Heart left ventricle (tissue), 13 donors: ENCODE measurements around the gene C12orf76.

Experiments used
- POLR2A ChIP-seq, 2 donors: fragments of 450-650 bp; IDR thresholded peaks; one replicate each; pipeline ENCODE4 v1.6.1; 2017; ENCODE audit warnings: antibody characterized with exemption in 2 of 2, mild to moderate bottlenecking in 2 of 2, moderate library complexity in 2 of 2
- TF ChIP-seq, protein P1 (sequence below), 12 donors: fragments of 200-600 bp; sonication (generic) in 4 of 12; IDR thresholded peaks; one replicate each; pipeline versions ENCODE4 v1.5.0 to v1.8.0; 2018 to 2022; ENCODE audit warnings: antibody characterized with exemption in 12 of 12, mild to moderate bottlenecking in 5 of 12
- donor health status: ischemic (EF 13 %, LVEDD 7.1; RV severe dilation, severe dysfunction).
- donor health status: DM: no; HTN: yes; CAD: no.
- donor health status: DM: no; HTN: no; CAD: no.
- donor health status: ischemic (EF 25% LVEDD 6.9; RV normal size, moderate dysfunction).
- donor health status: ischemic (EF 25% LVEDD 5.7; RV mildly dilated, moderate dysfunction).
- donor health status: ischemic (EF 35%, LVEDD 5.7; RV mildly dilated, moderate dysfunction).
- donor health status: nonischemic (EF 11% LVEDD 7.7; RV severe dilation, severe dysfunction).
- donor health status: DM: yes; HTN: yes; CAD: no.
- donor health status: PGD.
- donor health status: ischemic (EF 29% LVEDD 5.4; RV normal size, mild dysfunction).
- donor health status: nonischemic (EF 23%, LVEDD 6.1; RV moderate dilation, normal function).

DNA sequence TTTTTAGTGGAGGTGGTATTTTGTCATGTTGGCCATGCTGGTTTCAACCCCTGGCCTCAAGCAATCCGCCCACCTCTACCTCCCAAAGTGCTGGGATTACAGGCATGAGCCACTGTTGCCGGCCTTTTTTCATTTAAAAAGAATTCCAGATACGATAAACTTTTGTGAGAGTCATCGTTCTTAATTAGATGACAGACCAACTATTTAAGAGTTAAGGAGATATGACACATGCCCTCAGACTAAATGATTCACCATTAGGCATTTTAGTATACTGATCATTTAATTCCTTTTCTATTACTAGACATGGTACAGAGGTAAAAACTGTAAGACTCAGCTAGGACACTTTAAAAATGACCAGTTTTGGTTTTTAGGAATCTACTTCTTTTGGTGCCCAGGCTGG lies 46.7 kb downstream of the C12orf76 start:
- TF ChIP-seq, protein P1, sequence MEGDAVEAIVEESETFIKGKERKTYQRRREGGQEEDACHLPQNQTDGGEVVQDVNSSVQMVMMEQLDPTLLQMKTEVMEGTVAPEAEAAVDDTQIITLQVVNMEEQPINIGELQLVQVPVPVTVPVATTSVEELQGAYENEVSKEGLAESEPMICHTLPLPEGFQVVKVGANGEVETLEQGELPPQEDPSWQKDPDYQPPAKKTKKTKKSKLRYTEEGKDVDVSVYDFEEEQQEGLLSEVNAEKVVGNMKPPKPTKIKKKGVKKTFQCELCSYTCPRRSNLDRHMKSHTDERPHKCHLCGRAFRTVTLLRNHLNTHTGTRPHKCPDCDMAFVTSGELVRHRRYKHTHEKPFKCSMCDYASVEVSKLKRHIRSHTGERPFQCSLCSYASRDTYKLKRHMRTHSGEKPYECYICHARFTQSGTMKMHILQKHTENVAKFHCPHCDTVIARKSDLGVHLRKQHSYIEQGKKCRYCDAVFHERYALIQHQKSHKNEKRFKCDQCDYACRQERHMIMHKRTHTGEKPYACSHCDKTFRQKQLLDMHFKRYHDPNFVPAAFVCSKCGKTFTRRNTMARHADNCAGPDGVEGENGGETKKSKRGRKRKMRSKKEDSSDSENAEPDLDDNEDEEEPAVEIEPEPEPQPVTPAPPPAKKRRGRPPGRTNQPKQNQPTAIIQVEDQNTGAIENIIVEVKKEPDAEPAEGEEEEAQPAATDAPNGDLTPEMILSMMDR (IDR thresholded peaks at IDR 0.05), result no peak
- no peak for TF ChIP-seq POLR2A (IDR thresholded peaks at IDR 0.05)
